Middle frontal gyrus (tissue), 1 donor: ENCODE results near the gene CPE.
"Not testable (repeated sequence)": the region's sequence is repeated elsewhere in the genome, so short reads cannot be mapped to it uniquely, and the experiment has no call there.

ENCODE experiments used
- DNase-seq: peaks from one replicate; pipeline ENCODE4 v3.0.0-alpha.2; 2015; ENCODE audit warnings: low spot score; ENCODE audit errors: extremely low spot score

The CPE gene

DNA sequence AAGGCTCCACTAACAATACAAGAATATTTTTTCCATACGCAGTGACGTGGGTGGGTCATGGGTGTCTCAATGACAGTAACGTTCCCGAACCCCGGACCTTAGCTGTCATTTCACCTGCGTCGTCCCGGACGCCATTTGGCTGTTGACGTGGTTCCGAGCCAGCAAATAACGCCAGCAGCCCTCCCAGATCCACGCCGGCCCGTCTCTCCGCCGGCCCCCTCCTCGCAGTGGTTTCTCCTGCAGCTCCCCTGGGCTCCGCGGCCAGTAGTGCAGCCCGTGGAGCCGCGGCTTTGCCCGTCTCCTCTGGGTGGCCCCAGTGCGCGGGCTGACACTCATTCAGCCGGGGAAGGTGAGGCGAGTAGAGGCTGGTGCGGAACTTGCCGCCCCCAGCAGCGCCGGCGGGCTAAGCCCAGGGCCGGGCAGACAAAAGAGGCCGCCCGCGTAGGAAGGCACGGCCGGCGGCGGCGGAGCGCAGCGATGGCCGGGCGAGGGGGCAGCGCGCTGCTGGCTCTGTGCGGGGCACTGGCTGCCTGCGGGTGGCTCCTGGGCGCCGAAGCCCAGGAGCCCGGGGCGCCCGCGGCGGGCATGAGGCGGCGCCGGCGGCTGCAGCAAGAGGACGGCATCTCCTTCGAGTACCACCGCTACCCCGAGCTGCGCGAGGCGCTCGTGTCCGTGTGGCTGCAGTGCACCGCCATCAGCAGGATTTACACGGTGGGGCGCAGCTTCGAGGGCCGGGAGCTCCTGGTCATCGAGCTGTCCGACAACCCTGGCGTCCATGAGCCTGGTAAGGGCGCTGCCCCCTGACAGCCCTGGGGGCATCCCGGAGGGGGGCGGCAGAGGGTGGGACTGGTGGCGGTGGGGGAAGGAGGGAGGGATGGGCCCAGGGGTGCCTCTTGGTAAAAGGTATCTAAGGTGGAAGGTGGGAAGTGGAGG is at the start of gene CPE:
CPE (plus strand) TSS at position 264 of the 933 bp plus-strand sequence; CDS start at position 478, 214 bp downstream.
- peak; percentile 86 for DNase-seq

DNA sequence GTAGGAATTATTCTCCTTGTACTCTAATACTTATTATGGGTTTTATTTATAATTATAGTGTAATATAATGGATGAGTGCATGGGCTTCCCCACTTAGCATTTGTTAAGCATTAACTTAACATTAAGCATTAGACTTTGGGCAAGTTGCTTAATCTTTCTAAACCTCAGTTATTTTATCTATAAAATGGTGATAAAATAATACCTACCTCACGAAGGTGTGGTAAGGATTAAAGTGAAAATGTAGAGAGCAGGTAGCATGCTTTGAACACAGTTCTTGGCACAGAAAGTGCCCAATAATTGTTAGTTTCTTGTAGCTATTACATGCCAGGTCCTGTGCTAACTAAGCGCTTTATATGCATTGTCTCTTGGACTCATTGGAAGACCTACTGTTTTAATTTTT is 48.7 kb upstream of the CPE start:
- DNase-seq: no peak

DNA sequence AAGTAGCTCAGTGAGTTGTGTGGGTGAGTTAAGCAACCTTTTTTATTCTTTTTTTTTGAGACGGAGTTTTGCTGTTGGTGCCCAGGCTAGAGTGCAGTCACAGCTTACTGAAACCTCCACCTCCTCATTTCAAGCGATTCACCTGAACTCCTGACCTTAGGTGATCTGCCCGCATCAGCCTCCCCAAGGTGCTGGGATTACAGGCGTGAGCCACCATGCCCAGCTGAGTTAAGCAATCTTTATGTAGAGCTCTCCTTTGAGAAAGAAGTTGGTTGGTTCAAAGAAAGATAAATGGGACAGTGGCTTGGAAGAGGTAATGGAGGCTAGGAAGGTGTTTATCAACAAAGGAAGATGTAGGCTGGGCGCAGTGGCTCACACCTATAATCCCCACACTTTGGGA is 48.1 kb upstream of the CPE start:
- no peak for DNase-seq

GRCh38 chr4:165331359-165331758 is 47.4 kb upstream of the CPE start:
- no peak for DNase-seq

- no peak for DNase-seq
These were observed 47.0 kb upstream of the CPE start for GRCh38 chr4:165331823-165332222.

- no peak for DNase-seq
These were observed 46.3 kb upstream of the CPE start for GRCh38 chr4:165332502-165332901.

DNA sequence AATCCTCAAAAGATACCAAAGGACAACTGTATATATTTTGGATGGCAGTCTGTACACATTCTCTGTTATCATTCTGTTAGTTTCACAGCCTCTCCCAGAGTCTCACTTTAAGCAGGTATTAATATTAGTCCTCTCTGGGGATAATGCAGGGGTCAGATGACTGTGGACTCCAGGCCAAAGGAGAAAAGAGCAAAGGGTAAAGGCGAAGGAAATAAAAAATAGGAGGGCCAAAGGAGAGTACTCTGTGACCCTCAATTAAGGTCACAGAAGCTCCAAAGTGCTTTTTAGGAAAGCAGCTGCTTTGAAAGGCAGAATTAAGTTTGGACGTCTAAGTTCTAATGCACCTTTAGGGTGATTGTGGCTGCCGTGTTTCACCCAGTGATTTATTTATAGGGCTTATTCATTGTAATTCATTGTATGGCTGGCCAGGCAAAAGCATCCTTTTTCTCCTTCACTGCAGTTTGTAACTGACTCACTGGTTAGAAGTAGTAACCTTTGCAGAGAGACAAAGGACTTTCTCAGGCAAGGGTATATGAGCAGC is 43.6 kb upstream of the CPE start:
- no peak for DNase-seq

DNA sequence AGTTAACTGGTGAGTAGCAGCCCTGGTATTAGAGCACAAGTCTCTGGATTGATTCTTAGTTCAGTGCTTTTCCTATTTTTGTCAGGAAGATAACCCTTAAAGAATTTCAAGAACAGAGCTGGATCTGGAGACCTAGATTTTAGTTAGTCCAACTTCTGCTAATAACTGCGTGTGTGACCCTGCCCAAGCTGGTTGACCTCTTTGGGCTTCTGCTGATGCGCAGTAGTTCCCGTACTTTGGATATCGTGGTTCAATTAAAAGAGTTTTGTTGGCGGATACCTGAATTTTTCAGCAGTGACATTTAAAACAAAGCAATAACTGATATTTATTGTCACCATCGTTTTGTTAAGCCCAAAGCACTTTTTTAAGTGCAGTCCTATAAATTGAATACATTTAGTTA is 42.1 kb upstream of the CPE start:
- no peak for DNase-seq

GRCh38 chr4:165342340-165342739 is 36.5 kb upstream of the CPE start:
- not testable (repeated sequence) for DNase-seq

DNA sequence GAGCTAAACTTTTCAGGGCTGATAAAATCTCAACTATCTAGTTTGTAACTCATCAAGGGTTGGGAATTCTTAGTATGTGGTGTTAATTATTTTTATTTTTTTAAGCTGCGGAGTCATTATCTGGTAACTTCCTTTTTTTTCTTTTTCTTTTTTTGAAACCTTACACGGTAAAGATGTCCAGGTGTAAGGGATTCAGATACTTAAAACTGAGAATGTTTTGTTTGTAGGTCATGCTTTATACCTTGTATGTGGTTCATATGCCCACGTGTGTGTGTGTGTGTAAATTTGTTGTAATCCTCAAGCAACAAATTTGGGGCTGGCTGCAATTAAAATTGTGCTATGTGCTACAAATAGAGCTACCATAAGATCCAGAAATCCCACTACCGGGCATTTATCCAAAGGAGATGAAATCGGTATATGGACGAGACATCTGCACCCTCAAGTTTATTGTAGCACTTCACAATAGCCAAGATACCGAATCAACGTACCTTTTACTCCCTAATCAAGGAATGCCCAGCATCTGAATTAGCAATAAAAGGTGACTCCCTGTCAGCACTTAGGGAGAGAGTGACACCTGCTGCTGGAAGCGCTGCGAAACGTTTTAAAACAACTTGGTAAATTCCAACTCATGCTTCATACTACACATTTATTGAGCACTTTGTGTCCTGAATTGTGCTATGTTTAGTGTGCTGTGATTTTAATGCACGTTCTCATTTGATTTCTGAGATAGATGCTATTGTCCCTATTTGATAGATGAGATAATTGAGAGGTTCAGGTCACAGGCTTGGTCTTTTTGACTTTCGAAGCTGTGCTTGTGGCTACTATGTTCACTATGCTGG is 35.2 kb upstream of the CPE start:
- no peak for DNase-seq

GRCh38 chr4:165345666-165346417 is 33.0 kb upstream of the CPE start:
- no peak for DNase-seq

DNA sequence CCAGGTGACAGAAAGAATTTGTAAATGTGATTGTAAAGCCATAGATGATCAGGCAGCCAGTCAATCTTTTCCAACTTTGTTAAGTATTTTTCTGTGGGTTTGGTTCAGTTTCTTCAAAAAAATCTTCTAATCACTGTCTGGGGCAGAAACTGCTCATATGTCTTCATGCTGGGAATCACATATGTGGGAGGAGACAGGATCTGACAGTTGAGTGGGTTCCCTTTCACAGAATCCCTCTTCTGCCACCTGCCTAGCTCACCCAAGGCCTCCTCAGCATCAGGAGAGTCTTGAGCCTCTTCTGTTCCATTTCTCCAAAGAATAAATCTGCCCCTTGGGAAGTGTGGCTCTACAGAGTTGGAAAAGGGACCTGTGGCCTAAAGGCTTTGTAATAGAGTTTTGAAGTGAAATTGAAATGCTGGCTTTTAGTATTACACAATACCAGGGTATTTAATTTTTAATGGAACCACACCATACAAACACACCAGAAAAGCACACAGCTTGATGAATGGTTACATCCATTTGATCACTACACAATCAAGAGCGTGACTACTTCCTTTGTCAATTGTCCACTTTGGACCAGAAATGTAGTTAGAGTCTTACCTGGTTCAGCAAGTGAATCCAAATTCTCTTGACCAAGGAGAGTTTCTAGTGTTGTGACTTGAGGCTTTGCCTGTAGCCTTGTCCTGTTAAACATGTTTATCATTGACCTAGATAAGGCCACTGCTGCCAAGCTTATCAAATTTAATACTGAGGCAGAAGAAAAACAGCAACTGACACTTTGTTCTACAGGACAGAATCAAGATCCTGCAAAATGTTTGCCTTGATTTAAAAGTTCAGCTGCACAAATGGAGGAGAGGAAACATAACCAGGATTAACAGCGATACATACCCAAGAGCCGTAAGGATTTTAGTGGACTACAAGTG is 30.9 kb upstream of the CPE start:
- no peak for DNase-seq

DNA sequence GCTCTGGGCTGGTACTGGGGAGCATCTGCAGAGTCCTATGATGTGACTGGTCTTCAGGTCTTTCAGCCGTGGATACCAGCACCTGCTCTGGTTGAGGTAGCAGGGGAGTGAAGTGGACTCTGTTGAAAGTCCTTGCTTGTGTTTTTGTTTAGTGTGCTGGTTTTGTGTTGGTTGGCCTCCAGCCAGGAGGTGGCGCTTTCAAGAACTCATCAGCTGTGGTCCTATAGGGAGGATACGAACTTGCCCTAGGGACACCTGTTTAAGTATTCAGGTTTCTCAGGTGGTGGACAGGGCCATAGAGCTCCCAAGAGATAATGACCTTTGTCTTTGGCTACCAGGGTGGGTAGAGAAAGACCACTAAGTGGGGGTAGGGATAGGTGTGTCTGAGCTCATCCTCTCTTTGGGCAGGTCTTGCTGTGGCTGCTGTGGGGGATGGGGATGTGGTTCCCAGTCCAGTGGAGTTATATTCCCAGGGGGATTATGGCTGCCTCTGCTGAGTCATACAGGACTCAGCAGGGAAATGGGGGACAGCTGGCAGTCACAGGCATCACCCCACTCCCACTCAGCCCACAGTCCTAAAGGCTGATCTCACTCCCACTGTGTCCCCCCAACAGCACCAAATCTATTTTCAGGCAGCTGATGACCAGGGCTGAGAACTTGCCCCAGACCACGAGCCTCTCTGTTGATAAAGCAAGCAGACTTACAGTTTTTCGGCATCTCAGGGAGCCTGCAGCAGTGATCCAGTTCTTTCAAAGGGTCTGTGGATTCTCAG is 27.3 kb upstream of the CPE start:
- DNase-seq: no peak

GRCh38 chr4:165355900-165356300 is 22.9 kb upstream of the CPE start:
- DNase-seq: no peak

DNA sequence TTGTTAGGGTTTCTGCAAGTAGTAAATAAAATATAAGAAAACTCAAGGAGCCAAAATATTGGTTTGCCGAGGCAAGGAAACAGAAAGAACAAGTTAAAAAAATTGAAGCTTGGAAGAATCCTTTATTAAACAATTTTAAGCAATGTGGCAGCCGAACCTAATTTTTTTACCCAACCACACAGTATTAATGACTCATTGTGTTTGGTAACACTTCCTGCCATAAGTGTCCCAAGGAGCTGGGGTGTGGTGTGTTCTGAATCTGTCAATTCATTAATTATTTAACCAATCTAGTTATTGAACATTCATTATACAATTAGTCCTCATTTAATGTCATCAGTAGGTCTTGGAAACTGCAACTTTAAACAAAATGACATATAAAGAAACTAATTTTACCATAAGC is 19.3 kb upstream of the CPE start:
- no peak for DNase-seq

DNA sequence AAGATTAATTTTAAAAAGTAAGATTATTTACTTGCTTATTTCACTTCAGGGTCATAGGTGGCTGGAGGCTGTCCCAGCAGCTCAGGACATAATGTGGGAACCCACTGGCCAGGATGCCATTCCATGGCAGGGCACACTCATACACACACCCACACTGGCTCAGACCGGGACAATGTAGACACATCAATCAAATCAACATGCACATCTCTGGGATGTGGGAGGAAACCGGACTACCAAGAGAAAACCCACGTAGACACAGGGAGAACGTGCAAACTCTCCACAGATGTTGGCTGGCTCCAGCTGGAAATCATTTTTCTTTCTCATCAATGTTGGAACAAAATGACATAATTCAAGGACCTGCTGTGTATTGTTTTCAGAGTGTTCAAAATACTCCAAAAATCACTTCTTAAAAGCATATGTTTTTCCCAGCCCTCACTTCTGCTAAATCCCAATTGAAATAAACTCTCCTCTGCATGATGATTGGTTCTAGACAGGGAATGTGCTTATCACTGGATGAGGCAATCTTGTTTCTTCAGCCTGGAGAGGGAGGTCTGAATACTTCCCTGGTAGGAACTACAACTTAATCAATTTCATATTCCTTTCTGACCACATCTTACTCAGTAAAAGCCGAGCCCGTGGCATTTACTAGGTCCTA is 18.6 kb upstream of the CPE start:
- no peak for DNase-seq

DNA sequence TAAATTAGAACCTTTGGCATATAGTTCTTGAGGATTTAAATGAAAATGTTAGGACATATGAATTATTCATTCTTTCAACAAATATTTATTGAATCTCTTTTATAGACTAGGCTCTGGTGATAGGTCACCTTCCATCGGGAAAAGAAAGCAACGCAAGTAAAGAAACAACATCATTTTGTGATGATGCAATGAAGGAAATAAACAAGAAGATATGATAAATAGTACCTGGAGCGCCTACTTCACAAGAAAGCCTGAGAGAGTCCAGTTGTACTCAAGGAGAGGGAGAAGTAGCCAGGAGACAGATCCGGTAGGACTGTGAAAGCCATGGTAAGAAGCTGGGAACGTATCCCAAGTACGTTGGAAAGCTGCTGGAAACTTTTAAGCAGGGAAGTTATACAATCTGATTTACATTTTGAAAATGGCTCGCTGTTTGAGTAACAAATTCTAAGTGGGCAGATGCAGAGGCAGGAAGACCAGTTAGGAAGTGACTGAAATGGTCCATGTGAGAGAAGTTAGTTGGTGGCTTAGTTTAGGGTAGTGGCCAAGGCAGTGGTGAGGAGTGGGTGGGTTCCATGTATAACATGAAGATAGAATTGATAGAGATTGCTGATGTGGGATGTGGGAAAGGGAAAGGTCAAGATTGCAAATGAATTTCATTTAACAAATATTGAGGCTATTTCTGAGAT is 17.7 kb upstream of the CPE start:
- no peak for DNase-seq

DNA sequence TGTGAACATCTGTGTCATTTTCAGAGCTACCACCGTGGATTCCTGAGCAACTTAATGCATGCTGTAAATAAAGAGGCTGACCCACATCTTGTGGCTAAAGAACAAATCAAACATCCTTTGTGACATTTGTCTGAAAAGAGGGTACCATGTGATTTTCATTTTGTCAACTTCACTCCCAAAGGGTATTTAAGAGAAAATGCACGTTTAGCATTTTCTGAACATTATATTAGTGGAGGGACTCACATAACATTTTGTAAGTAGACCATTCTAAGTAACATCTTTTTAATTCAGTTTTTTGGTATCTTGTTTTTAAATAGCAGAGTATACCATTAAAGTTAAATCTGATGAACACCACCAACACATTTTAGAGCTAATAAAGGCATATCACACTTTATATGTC is 17.0 kb upstream of the CPE start:
- no peak for DNase-seq
